WTC11 (cell line): ENCODE measurements around the gene CNGA3. TPM values are rescaled to one million over a fixed set of nuclear protein-coding genes. Genes with fewer than 3 reads are reported as not detected.

Experiments used
- ATAC-seq: fragments of 200-7000 bp; cut with Tn5 transposase; 2 replicates; pipeline ENCODE4 v1.10.0; 2021; ENCODE audit warnings: mild to moderate bottlenecking, moderate library complexity
- Bru-seq: library from RNA; stranded (reverse); fragments of 400-500 nt; gene quantifications from one replicate; lab custom pipeline; 2021; lab: Mats Ljungman, UMichigan
- CTCF ChIA-PET: fragments of 300-600 bp; sonication (Branson Sonifier 250); formaldehyde crosslinking; loops from one replicate; lab custom pipeline; 2021; ENCODE audit warnings: antibody characterized with exemption; lab: Charles Lee
- POLR2A ChIA-PET: fragments of 350-600 bp; sonication (Branson Sonifier 250); formaldehyde crosslinking; loops from one replicate; lab custom pipeline; 2021; ENCODE audit warnings: antibody characterized with exemption; lab: Charles Lee
- DNase-seq: peaks from one replicate; pipeline ENCODE4 v3.0.0; 2021; ENCODE audit warnings: low spot score
- H3K27ac Mint-ChIP-seq: 2 replicates; pipeline ENCODE4 v1.8.0; 2021; ENCODE audit warnings: mixed read lengths
- H3K27me3 Mint-ChIP-seq: 2 replicates; pipeline ENCODE4 v1.8.0; 2021; ENCODE audit warnings: low read depth, mild to moderate bottlenecking, moderate library complexity, mixed read lengths
- H3K36me3 Mint-ChIP-seq: 2 replicates; pipeline ENCODE4 v1.8.0; 2021; ENCODE audit warnings: mixed read lengths
- H3K4me1 Mint-ChIP-seq: 2 replicates; pipeline ENCODE4 v1.8.0; 2022; ENCODE audit warnings: mixed read lengths
- H3K4me3 Mint-ChIP-seq: 2 replicates; pipeline ENCODE4 v1.8.0; 2021; ENCODE audit warnings: mild to moderate bottlenecking, moderate library complexity, mixed read lengths
- H3K9me3 Mint-ChIP-seq: 2 replicates; pipeline ENCODE4 v1.8.0; 2021; ENCODE audit warnings: mixed read lengths
- CREM ChIP-seq: sonication (generic); formaldehyde crosslinking; IDR thresholded peaks from 2 replicates; pipeline ENCODE4 v1.8.1; 2022; ENCODE audit warnings: mild to moderate bottlenecking, missing genetic modification reagents, moderate library complexity
- ESRRA ChIP-seq: sonication (generic); formaldehyde crosslinking; IDR thresholded peaks from 2 replicates; pipeline ENCODE4 v1.8.1; 2022; ENCODE audit warnings: mild to moderate bottlenecking, missing genetic modification reagents, borderline replicate concordance
- ETV6 ChIP-seq: sonication (generic); formaldehyde crosslinking; IDR thresholded peaks from 2 replicates; pipeline ENCODE4 v1.8.1; 2022; ENCODE audit warnings: mild to moderate bottlenecking, missing genetic modification reagents
- FOXK1 ChIP-seq: sonication (generic); formaldehyde crosslinking; IDR thresholded peaks from 2 replicates; pipeline ENCODE4 v1.8.0; 2022; ENCODE audit warnings: mild to moderate bottlenecking, moderate library complexity, missing genetic modification reagents
- GRHL2 ChIP-seq: fragments of 250-450 bp; sonication (Bioruptor Pico); IDR thresholded peaks from 2 replicates; pipeline ENCODE4 v1.8.0; 2022; ENCODE audit warnings: mild to moderate bottlenecking, moderate library complexity; ENCODE audit not compliant: insufficient replicate concordance, severe bottlenecking
- IRF2 ChIP-seq: sonication (generic); formaldehyde crosslinking; IDR thresholded peaks from 2 replicates; pipeline ENCODE4 v1.8.0; 2022; ENCODE audit warnings: low read depth, missing genetic modification reagents, borderline replicate concordance
- MXD4 ChIP-seq: fragments of 250-450 bp; sonication (Bioruptor Pico); IDR thresholded peaks from 2 replicates; pipeline ENCODE4 v1.8.0; 2021; ENCODE audit warnings: mild to moderate bottlenecking, moderate library complexity, borderline replicate concordance
- NR1H2 ChIP-seq: sonication (generic); formaldehyde crosslinking; IDR thresholded peaks from 2 replicates; pipeline ENCODE4 v1.9.0; 2021; ENCODE audit warnings: mild to moderate bottlenecking, moderate library complexity, missing genetic modification reagents
- SMAD4 ChIP-seq: sonication (generic); formaldehyde crosslinking; IDR thresholded peaks from 2 replicates; pipeline ENCODE4 v1.8.0; 2022; ENCODE audit warnings: mild to moderate bottlenecking, missing genetic modification reagents
- TEAD1 ChIP-seq: sonication (generic); formaldehyde crosslinking; IDR thresholded peaks from 2 replicates; pipeline ENCODE4 v1.8.0; 2022; ENCODE audit warnings: mild to moderate bottlenecking, missing genetic modification reagents
- TEAD4 ChIP-seq: sonication (generic); formaldehyde crosslinking; IDR thresholded peaks from 2 replicates; pipeline ENCODE4 v1.8.0; 2022; ENCODE audit warnings: mild to moderate bottlenecking, missing genetic modification reagents
- ZBTB21 ChIP-seq: sonication (generic); formaldehyde crosslinking; IDR thresholded peaks from 2 replicates; pipeline ENCODE4 v1.8.1; 2023; ENCODE audit warnings: mild to moderate bottlenecking, missing genetic modification reagents, borderline replicate concordance
- ZNF232 ChIP-seq: sonication (generic); formaldehyde crosslinking; IDR thresholded peaks from 2 replicates; pipeline ENCODE4 v1.8.0; 2022; ENCODE audit warnings: mild to moderate bottlenecking, missing genetic modification reagents
- ZNF263 ChIP-seq: sonication (generic); formaldehyde crosslinking; IDR thresholded peaks from 2 replicates; pipeline ENCODE4 v1.8.1; 2022; ENCODE audit warnings: low read depth, mild to moderate bottlenecking, moderate library complexity, missing genetic modification reagents
- ZNF416 ChIP-seq: fragments of 250-450 bp; sonication (Bioruptor Pico); IDR thresholded peaks from 2 replicates; pipeline ENCODE4 v1.9.0; 2021; ENCODE audit warnings: mild to moderate bottlenecking, inconsistent platforms
- ZNF671 ChIP-seq: fragments of 250-450 bp; sonication (Bioruptor Pico); IDR thresholded peaks from 2 replicates; pipeline ENCODE4 v1.8.0; 2021; ENCODE audit warnings: mild to moderate bottlenecking
- long read RNA-seq, 3 experiments: library from RNA in 1 of 3; library from capped mRNA in 1 of 3; library from polyadenylated mRNA in 1 of 3; unstranded in 2 of 3; stranded (forward) in 1 of 3; transcript quantifications; one replicate each; pipeline ENCODE4 v2.0.0, GENCODE V29; 2021
- total RNA-seq: library from RNA; stranded (reverse); gene quantifications from 3 replicates; pipeline ENCODE4 v1.2.3, GENCODE V29; 2021
- TF ChIP-seq, protein P1 (sequence below): sonication (generic); formaldehyde crosslinking; IDR thresholded peaks from 2 replicates; pipeline ENCODE4 v1.8.0; 2022; ENCODE audit warnings: mild to moderate bottlenecking, missing genetic modification reagents
- TF ChIP-seq, protein P2 (sequence below): sonication (generic); formaldehyde crosslinking; IDR thresholded peaks from 2 replicates; pipeline ENCODE4 v1.8.0; 2022; ENCODE audit warnings: mild to moderate bottlenecking, missing genetic modification reagents
- TF ChIP-seq, protein P3 (sequence below): sonication (generic); formaldehyde crosslinking; IDR thresholded peaks from 2 replicates; pipeline ENCODE4 v1.8.1; 2023; ENCODE audit warnings: mild to moderate bottlenecking, missing genetic modification reagents
- TF ChIP-seq, protein P4 (sequence below): sonication (generic); formaldehyde crosslinking; IDR thresholded peaks from 2 replicates; pipeline ENCODE4 v1.8.0; 2023; ENCODE audit warnings: missing genetic modification reagents, mild to moderate bottlenecking, borderline replicate concordance
- TF ChIP-seq, protein P5 (sequence below): fragments of 250-450 bp; sonication (Bioruptor Pico); IDR thresholded peaks from 2 replicates; pipeline ENCODE4 v1.8.0; 2021; ENCODE audit warnings: mild to moderate bottlenecking

The CNGA3 gene
- total RNA-seq: not detected in 3 replicates
- Bru-seq, nascent RNA: percentile 2 among the genes with signal in this experiment
- long read RNA-seq, experiment 1: 0 reads
- long read RNA-seq, experiment 2: 0 reads
- long read RNA-seq, experiment 3: 0 reads

DNA sequence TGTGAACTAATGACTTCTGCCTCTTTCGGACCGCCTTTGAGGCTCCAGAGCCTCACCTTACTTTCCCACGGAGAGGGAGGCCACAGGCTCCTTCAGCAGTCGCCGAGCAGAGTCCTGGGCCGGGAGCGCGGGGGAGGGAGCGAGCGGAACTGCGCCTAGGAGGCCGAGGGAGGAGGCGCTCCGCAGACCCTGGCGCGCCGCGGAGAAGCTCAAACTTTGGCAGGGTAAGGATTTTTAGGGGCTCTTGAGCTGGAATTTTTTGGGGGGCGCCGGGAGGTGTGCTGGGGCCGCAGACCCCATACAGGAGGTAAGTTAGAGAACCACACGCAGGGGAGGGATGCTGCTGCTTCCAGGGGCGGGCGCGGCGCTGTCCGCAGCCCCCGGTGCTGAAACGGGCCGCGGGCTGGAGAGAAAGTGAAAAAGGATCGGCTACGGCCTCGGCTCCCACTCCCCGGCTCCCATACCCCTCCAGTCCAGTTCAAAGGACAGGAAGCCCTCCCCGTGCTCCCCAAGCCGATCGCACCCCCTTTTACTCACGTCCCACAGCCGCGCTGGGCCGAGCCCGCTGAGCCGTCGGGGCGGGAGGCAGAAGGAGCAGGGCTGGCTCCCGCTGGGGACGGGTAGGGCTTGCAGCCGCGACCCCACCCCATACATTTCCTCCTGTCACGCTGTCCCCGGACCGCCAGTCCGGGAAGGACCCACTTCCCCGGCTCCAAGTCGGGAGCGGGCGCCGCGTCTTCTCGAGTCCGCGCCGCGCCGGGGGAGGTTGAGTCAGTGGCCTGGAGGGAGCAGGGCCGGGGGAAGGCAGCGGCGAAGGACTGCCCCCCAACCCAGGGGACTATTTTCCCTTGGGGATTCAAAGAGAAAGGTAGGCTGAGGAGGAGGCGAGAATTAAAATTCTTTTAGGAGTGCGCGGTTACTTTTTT is at the start of gene CNGA3:
Gene CNGA3 (plus strand): TSS at position 146 of the 926 bp plus-strand sequence. CDS start 23,520 bp downstream, outside the sequence.
- Mint-ChIP-seq H3K9me3 (peaks cover 10% of the 10 kb centered on the region), H3K36me3 (peaks cover 8% of the 10 kb centered on the region), H3K27ac (no peak within 1 kb of the TSS), H3K27me3 (peaks cover 95% of the 10 kb centered on the region), H3K4me1 (peaks cover 21% of the 10 kb centered on the region), H3K4me3 (peak within 1 kb of the TSS; percentile 72)
- ChIA-PET POLR2A (interaction anchor here (1.4 kb wide), 1 partner anchor 12 kb away, joined by 4 read pairs; no protein-coding TSS in a partner anchor), CTCF (no interaction called here)
- DNase-seq: peak; percentile 69
- ATAC-seq: peak; percentile 58
- TF ChIP-seq MXD4 (no peak), FOXK1 (CRISPR knock-in tag) (peak; percentile 52; the same call in 1 of the 2 replicates), NR1H2 (CRISPR knock-in tag) (no peak), ZNF416 (0 out of 2 replicates have a peak, but pooled peaks have one; percentile 37), ZNF671 (CRISPR knock-in tag) (no peak), ZNF232 (CRISPR knock-in tag) (no peak), ETV6 (CRISPR knock-in tag) (peak; percentile 76; the same call in 1 of the 2 replicates), TEAD4 (CRISPR knock-in tag) (peak; percentile 76; the same call in 1 of the 2 replicates), ZBTB21 (CRISPR knock-in tag) (no peak), TEAD1 (CRISPR knock-in tag) (peak; percentile 61; the same call in 1 of the 2 replicates), ESRRA (CRISPR knock-in tag) (peak; percentile 73; the same call in 1 of the 2 replicates), CREM (CRISPR knock-in tag) (0 out of 2 replicates have a peak, but pooled peaks have one; percentile 61), ZNF263 (peak; percentile 56; the same call in 1 of the 2 replicates), IRF2 (CRISPR knock-in tag) (no peak), GRHL2 (no peak), SMAD4 (0 out of 2 replicates have a peak, but pooled peaks have one; percentile 72)
- TF ChIP-seq, protein P1, sequence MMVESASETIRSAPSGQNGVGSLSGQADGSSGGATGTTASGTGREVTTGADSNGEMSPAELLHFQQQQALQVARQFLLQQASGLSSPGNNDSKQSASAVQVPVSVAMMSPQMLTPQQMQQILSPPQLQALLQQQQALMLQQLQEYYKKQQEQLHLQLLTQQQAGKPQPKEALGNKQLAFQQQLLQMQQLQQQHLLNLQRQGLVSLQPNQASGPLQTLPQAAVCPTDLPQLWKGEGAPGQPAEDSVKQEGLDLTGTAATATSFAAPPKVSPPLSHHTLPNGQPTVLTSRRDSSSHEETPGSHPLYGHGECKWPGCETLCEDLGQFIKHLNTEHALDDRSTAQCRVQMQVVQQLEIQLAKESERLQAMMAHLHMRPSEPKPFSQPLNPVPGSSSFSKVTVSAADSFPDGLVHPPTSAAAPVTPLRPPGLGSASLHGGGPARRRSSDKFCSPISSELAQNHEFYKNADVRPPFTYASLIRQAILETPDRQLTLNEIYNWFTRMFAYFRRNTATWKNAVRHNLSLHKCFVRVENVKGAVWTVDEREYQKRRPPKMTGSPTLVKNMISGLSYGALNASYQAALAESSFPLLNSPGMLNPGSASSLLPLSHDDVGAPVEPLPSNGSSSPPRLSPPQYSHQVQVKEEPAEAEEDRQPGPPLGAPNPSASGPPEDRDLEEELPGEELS (CRISPR knock-in tag): peak; percentile 80
- TF ChIP-seq, protein P2, sequence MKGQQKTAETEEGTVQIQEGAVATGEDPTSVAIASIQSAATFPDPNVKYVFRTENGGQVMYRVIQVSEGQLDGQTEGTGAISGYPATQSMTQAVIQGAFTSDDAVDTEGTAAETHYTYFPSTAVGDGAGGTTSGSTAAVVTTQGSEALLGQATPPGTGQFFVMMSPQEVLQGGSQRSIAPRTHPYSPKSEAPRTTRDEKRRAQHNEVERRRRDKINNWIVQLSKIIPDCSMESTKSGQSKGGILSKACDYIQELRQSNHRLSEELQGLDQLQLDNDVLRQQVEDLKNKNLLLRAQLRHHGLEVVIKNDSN (CRISPR knock-in tag): peak; percentile 58; the same call in 1 of the 2 replicates
- TF ChIP-seq, protein P3, sequence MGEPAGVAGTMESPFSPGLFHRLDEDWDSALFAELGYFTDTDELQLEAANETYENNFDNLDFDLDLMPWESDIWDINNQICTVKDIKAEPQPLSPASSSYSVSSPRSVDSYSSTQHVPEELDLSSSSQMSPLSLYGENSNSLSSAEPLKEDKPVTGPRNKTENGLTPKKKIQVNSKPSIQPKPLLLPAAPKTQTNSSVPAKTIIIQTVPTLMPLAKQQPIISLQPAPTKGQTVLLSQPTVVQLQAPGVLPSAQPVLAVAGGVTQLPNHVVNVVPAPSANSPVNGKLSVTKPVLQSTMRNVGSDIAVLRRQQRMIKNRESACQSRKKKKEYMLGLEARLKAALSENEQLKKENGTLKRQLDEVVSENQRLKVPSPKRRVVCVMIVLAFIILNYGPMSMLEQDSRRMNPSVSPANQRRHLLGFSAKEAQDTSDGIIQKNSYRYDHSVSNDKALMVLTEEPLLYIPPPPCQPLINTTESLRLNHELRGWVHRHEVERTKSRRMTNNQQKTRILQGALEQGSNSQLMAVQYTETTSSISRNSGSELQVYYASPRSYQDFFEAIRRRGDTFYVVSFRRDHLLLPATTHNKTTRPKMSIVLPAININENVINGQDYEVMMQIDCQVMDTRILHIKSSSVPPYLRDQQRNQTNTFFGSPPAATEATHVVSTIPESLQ (CRISPR knock-in tag): no peak
- TF ChIP-seq, protein P4, sequence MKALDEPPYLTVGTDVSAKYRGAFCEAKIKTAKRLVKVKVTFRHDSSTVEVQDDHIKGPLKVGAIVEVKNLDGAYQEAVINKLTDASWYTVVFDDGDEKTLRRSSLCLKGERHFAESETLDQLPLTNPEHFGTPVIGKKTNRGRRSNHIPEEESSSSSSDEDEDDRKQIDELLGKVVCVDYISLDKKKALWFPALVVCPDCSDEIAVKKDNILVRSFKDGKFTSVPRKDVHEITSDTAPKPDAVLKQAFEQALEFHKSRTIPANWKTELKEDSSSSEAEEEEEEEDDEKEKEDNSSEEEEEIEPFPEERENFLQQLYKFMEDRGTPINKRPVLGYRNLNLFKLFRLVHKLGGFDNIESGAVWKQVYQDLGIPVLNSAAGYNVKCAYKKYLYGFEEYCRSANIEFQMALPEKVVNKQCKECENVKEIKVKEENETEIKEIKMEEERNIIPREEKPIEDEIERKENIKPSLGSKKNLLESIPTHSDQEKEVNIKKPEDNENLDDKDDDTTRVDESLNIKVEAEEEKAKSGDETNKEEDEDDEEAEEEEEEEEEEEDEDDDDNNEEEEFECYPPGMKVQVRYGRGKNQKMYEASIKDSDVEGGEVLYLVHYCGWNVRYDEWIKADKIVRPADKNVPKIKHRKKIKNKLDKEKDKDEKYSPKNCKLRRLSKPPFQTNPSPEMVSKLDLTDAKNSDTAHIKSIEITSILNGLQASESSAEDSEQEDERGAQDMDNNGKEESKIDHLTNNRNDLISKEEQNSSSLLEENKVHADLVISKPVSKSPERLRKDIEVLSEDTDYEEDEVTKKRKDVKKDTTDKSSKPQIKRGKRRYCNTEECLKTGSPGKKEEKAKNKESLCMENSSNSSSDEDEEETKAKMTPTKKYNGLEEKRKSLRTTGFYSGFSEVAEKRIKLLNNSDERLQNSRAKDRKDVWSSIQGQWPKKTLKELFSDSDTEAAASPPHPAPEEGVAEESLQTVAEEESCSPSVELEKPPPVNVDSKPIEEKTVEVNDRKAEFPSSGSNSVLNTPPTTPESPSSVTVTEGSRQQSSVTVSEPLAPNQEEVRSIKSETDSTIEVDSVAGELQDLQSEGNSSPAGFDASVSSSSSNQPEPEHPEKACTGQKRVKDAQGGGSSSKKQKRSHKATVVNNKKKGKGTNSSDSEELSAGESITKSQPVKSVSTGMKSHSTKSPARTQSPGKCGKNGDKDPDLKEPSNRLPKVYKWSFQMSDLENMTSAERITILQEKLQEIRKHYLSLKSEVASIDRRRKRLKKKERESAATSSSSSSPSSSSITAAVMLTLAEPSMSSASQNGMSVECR: peak; percentile 92; the same call in 1 of the 2 replicates
- TF ChIP-seq, protein P5, sequence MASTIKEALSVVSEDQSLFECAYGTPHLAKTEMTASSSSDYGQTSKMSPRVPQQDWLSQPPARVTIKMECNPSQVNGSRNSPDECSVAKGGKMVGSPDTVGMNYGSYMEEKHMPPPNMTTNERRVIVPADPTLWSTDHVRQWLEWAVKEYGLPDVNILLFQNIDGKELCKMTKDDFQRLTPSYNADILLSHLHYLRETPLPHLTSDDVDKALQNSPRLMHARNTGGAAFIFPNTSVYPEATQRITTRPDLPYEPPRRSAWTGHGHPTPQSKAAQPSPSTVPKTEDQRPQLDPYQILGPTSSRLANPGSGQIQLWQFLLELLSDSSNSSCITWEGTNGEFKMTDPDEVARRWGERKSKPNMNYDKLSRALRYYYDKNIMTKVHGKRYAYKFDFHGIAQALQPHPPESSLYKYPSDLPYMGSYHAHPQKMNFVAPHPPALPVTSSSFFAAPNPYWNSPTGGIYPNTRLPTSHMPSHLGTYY: no peak
